ENCODE results near the gene TRABD2B. TPM values are rescaled to one million over a fixed set of nuclear protein-coding genes. Genes with fewer than 3 reads are reported as not detected.

Gene TRABD2B
- total RNA-seq, 4 donors from 2014 or later, result 0.16 to 1.5 (median 0.55) TPM

GRCh38 chr1:48021792-48022191 is 24.6 kb upstream of the TRABD2B start:
- no peak for TF ChIP-seq CTCF (IDR thresholded peaks at IDR 0.05; ENCODE audit: low read depth)

GRCh38 chr1:48019714-48020315 is 22.6 kb upstream of the TRABD2B start:
- no peak for TF ChIP-seq CTCF (IDR thresholded peaks at IDR 0.05; ENCODE audit: low read depth)

- no peak for TF ChIP-seq CTCF (IDR thresholded peaks at IDR 0.05; ENCODE audit: low read depth)
Measured at GRCh38 chr1:48018799-48019198, 21.6 kb upstream of the TRABD2B start.

GRCh38 chr1:48017716-48018115 is 20.5 kb upstream of the TRABD2B start:
- no peak for TF ChIP-seq CTCF (IDR thresholded peaks at IDR 0.05; ENCODE audit: low read depth)

- TF ChIP-seq CTCF (IDR thresholded peaks at IDR 0.05; ENCODE audit: low read depth), result no peak
Measured at GRCh38 chr1:48016515-48016914, 19.3 kb upstream of the TRABD2B start.

- no peak for TF ChIP-seq CTCF (IDR thresholded peaks at IDR 0.05; ENCODE audit: low read depth)
Measured at GRCh38 chr1:48013270-48013669, 16.1 kb upstream of the TRABD2B start.

GRCh38 chr1:48007047-48007446 is 9.9 kb upstream of the TRABD2B start:
- TF ChIP-seq CTCF (IDR thresholded peaks at IDR 0.05; ENCODE audit: low read depth), result no peak
